ENCODE measurements around the gene TAOK1. TPM values are rescaled to one million over a fixed set of nuclear protein-coding genes. Genes with fewer than 3 reads are reported as not detected.
A peak's percentile ranks its signal among the peaks of the same experiment; 100 is the strongest.

TAOK1 gene
- total and polyA plus RNA-seq, 2 of the 13 experiments (the other 11 are each of a cell fraction or from before 2014, with no cell fraction given) = 14.1 to 23.0 TPM

DNA sequence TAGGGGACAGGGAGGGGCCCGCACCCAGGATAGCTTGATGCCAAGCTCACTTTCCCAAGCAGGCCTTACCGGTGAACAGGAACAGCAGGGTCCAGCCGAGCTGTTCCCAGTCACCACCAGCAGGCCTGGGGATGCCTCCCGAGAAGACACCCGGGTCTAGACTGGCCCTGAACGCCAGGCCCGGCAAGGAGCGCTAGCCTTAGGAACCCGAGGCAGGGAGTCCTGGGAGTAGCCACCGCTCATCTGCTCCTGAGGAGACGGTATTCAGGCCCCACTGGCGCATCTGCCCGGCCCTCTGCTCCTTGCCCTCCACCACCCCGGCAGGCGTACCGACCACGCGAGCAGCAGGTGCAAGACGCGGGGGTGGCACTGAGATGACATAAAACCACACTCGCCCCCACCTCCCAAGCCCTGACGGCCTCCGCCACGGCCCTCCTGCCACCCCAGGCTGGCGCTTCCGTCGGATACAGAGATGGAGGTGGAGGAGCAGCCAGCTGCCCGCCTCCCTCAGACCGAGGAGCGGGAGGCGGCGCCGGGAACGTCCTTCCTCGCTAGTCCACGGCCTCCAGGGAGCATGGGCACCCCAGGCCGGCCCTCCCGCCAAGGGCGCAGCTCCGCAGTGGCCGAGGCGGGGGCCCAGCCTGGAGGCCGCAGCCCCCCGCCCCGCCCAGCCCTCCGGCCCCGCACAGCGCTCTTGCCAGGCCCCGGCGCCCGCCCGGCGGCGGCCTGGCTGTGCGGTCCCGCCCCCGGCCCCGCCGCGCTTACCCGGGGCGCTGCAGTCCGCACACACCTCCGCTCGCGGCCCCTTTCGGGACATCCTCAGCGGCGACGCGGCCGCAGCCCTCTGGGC, 198.6 kb downstream of the TAOK1 start (continued):
- TF ChIP-seq RBAK (CRISPR knock-in tag; IDR thresholded peaks at IDR 0.05) (no peak), HDAC1 (CRISPR knock-in tag; IDR thresholded peaks at IDR 0.05) (0 out of 2 replicates have a peak, but pooled peaks have one; percentile 47), HDAC6 (IDR thresholded peaks at IDR 0.05; ENCODE audit: low read depth, low read length) (no peak), ZNF674 (CRISPR knock-in tag; IDR thresholded peaks at IDR 0.05; ENCODE audit: low read depth) (no peak), RBFOX2 (IDR thresholded peaks at IDR 0.05; ENCODE audit: low read depth, low read length) (no peak), ZNF367 (CRISPR knock-in tag; IDR thresholded peaks at IDR 0.05; ENCODE audit: borderline replicate concordance) (0 out of 2 replicates have a peak, but pooled peaks have one; percentile 39), PAWR (CRISPR knock-in tag; IDR thresholded peaks at IDR 0.05; ENCODE audit: borderline replicate concordance) (no peak), ZNF746 (CRISPR knock-in tag; IDR thresholded peaks at IDR 0.05) (no peak), ZFY (CRISPR knock-in tag; IDR thresholded peaks at IDR 0.05) (peak; percentile 37; the same call in 1 of the 2 replicates), SMAD3 (CRISPR knock-in tag; IDR thresholded peaks at IDR 0.05) (no peak), ZNF292 (CRISPR knock-in tag; IDR thresholded peaks at IDR 0.05; ENCODE audit: borderline replicate concordance, low read depth) (no peak), CREB1 (IDR thresholded peaks at IDR 0.05) (no peak), CREB1 (CRISPR knock-in tag; IDR thresholded peaks at IDR 0.05) (no peak), YEATS4 (CRISPR knock-in tag; IDR thresholded peaks at IDR 0.05; ENCODE audit: borderline replicate concordance) (no peak), NR2F2 (IDR thresholded peaks at IDR 0.05; ENCODE audit: borderline replicate concordance, low read depth) (no peak), POLR2AphosphoS5 (IDR thresholded peaks at IDR 0.05; ENCODE audit: low read depth, low read length) (no peak), SUZ12 (IDR thresholded peaks at IDR 0.05; ENCODE audit: low read depth, low read length) (no peak), RXRB (CRISPR knock-in tag; IDR thresholded peaks at IDR 0.05; ENCODE audit: borderline replicate concordance) (no peak), ZNF33B (CRISPR knock-in tag; IDR thresholded peaks at IDR 0.05) (no peak), NFYC (CRISPR knock-in tag; IDR thresholded peaks at IDR 0.05) (no peak), ZNF562 (CRISPR knock-in tag; IDR thresholded peaks at IDR 0.05; ENCODE audit: borderline replicate concordance) (no peak), ZBTB20 (CRISPR knock-in tag; IDR thresholded peaks at IDR 0.05; ENCODE audit: borderline replicate concordance, low read depth) (no peak), NRL (CRISPR knock-in tag; IDR thresholded peaks at IDR 0.05; ENCODE audit: borderline replicate concordance) (peak; percentile 58; the same call in 1 of the 2 replicates), SP2 (CRISPR knock-in tag; IDR thresholded peaks at IDR 0.05) (no peak)
- TF ChIP-seq, protein P1, sequence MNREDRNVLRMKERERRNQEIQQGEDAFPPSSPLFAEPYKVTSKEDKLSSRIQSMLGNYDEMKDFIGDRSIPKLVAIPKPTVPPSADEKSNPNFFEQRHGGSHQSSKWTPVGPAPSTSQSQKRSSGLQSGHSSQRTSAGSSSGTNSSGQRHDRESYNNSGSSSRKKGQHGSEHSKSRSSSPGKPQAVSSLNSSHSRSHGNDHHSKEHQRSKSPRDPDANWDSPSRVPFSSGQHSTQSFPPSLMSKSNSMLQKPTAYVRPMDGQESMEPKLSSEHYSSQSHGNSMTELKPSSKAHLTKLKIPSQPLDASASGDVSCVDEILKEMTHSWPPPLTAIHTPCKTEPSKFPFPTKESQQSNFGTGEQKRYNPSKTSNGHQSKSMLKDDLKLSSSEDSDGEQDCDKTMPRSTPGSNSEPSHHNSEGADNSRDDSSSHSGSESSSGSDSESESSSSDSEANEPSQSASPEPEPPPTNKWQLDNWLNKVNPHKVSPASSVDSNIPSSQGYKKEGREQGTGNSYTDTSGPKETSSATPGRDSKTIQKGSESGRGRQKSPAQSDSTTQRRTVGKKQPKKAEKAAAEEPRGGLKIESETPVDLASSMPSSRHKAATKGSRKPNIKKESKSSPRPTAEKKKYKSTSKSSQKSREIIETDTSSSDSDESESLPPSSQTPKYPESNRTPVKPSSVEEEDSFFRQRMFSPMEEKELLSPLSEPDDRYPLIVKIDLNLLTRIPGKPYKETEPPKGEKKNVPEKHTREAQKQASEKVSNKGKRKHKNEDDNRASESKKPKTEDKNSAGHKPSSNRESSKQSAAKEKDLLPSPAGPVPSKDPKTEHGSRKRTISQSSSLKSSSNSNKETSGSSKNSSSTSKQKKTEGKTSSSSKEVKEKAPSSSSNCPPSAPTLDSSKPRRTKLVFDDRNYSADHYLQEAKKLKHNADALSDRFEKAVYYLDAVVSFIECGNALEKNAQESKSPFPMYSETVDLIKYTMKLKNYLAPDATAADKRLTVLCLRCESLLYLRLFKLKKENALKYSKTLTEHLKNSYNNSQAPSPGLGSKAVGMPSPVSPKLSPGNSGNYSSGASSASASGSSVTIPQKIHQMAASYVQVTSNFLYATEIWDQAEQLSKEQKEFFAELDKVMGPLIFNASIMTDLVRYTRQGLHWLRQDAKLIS (CRISPR knock-in tag; IDR thresholded peaks at IDR 0.05) = no peak
- TF ChIP-seq, protein P2, sequence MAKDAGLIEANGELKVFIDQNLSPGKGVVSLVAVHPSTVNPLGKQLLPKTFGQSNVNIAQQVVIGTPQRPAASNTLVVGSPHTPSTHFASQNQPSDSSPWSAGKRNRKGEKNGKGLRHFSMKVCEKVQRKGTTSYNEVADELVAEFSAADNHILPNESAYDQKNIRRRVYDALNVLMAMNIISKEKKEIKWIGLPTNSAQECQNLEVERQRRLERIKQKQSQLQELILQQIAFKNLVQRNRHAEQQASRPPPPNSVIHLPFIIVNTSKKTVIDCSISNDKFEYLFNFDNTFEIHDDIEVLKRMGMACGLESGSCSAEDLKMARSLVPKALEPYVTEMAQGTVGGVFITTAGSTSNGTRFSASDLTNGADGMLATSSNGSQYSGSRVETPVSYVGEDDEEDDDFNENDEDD (CRISPR knock-in tag; IDR thresholded peaks at IDR 0.05; ENCODE audit: borderline replicate concordance) = 0 out of 2 replicates have a peak, but pooled peaks have one; percentile 15

Data from HepG2 (cell line).